A549 (cell line): ENCODE measurements around the gene NRXN3. TPM values are rescaled to one million over a fixed set of nuclear protein-coding genes. Genes with fewer than 3 reads are reported as not detected.

Source experiments
- ATAC-seq, 2 experiments: fragments of 200-7000 bp in 1 of 2; fragments of >200 bp in 1 of 2; cut with Nextera tagmentation in 1 of 2; cut with Tn5 transposase in 1 of 2; 3 replicates each; pipeline versions ENCODE4 v1.8.0 to v1.9.1; 2018 to 2020; ENCODE audit warnings: mild to moderate bottlenecking in 1 of 2, moderate library complexity in 1 of 2
- CTCF ChIA-PET: fragments of 300-600 bp; sonication (Branson Sonifier 250); formaldehyde crosslinking; extraction: SDS; loops from one replicate; lab custom pipeline; 2021; ENCODE audit warnings: antibody characterized with exemption, inconsistent platforms; lab: Yijun Ruan, JAX
- POLR2A ChIA-PET: fragments of 350-600 bp; formaldehyde crosslinking; extraction: SDS; loops from one replicate; lab custom pipeline; 2021; ENCODE audit warnings: antibody characterized with exemption, inconsistent platforms; lab: Yijun Ruan, JAX
- DNase-seq, 2 experiments: peaks; one replicate each; pipeline versions ENCODE4 v3.0.0 to v3.0.0-alpha.2; 2011 to 2016; ENCODE audit warnings: low read depth in 1 of 2, low spot score in 1 of 2
- FAIRE-seq: peaks from 2 replicates; lab custom pipeline; 2011; peaks lifted over from hg19 to GRCh38; lab: Jason Lieb, UNC
- H3K27ac ChIP-seq, 2 experiments: fragments of >200 bp; sonication (Bioruptor Twin); formaldehyde crosslinking; 3 replicates each; pipeline ENCODE4 v1.5.1; 2016 to 2017
- H3K4me1 ChIP-seq: fragments of >200 bp; sonication (Bioruptor Twin); formaldehyde crosslinking; 3 replicates; pipeline ENCODE4 v1.6.1; 2016
- H3K4me2 ChIP-seq: fragments of >200 bp; sonication (Bioruptor Twin); formaldehyde crosslinking; 3 replicates; pipeline ENCODE4 v1.6.1; 2016
- H3K4me3 ChIP-seq: fragments of >200 bp; sonication (Bioruptor Twin); formaldehyde crosslinking; 3 replicates; pipeline ENCODE4 v1.5.1; 2016
- H3K9me3 ChIP-seq: fragments of >200 bp; sonication (Bioruptor Twin); formaldehyde crosslinking; 3 replicates; pipeline ENCODE4 v1.6.1; 2016
- BHLHE40 ChIP-seq: IDR thresholded peaks from 2 replicates; pipeline ENCODE4 v1.6.1; 2012; ENCODE audit warnings: low read depth, low read length, inconsistent platforms
- CEBPB ChIP-seq, 2 experiments: fragments of >200 bp in 1 of 2; sonication (Bioruptor Twin) in 1 of 2; formaldehyde crosslinking in 1 of 2; IDR thresholded peaks; 2 replicates each; pipeline ENCODE4 v1.6.1; 2012 to 2016
- CHD2 ChIP-seq: fragments of 150-350 bp; IDR thresholded peaks from 2 replicates; pipeline ENCODE4 v1.6.1; 2014; ENCODE audit warnings: low read length; ENCODE audit not compliant: partially characterized antibody
- CTCF ChIP-seq: fragments of >200 bp; sonication (Bioruptor Twin); formaldehyde crosslinking; IDR thresholded peaks from 3 replicates; pipeline ENCODE4 v1.5.1; 2016
- E2F6 ChIP-seq: IDR thresholded peaks from 2 replicates; pipeline ENCODE4 v1.6.1; 2012; ENCODE audit warnings: low read depth, borderline replicate concordance
- EHMT2 ChIP-seq: fragments of 200-600 bp; sonication (generic); IDR thresholded peaks from 2 replicates; pipeline ENCODE4 v1.6.1; 2016; ENCODE audit warnings: antibody characterized with exemption, low read depth, mild to moderate bottlenecking, moderate library complexity
- ELK1 ChIP-seq: fragments of 150-350 bp; IDR thresholded peaks from 2 replicates; pipeline ENCODE4 v1.6.1; 2014; ENCODE audit warnings: low read depth, mild to moderate bottlenecking, low read length
- EP300 ChIP-seq, 2 experiments: fragments of >200 bp; sonication (Bioruptor Twin); formaldehyde crosslinking; IDR thresholded peaks; 2 replicates in 1 of 2; 3 replicates in 1 of 2; pipeline ENCODE4 v1.6.1; 2016 to 2017
- ESRRA ChIP-seq: fragments of 150-350 bp; IDR thresholded peaks from 2 replicates; pipeline ENCODE4 v1.6.1; 2014; ENCODE audit warnings: mild to moderate bottlenecking, low read length, borderline replicate concordance
- HMGXB4 ChIP-seq: fragments of 250-450 bp; sonication (Bioruptor Pico); IDR thresholded peaks from 2 replicates; pipeline ENCODE4 v1.5.0; 2021; ENCODE audit warnings: mild to moderate bottlenecking, moderate library complexity, borderline replicate concordance
- HOXA7 ChIP-seq: fragments of 250-450 bp; sonication (Bioruptor Pico); IDR thresholded peaks from 2 replicates; pipeline ENCODE4 v1.5.0; 2020; ENCODE audit warnings: mild to moderate bottlenecking, moderate library complexity
- HOXB13 ChIP-seq: fragments of 250-450 bp; sonication (Bioruptor Pico); IDR thresholded peaks from 2 replicates; pipeline ENCODE4 v1.5.0; 2020; ENCODE audit warnings: low read depth, mild to moderate bottlenecking, moderate library complexity
- HOXB5 ChIP-seq: fragments of 250-450 bp; sonication (Bioruptor Pico); IDR thresholded peaks from 2 replicates; pipeline ENCODE4 v1.5.0; 2020; ENCODE audit warnings: mild to moderate bottlenecking, moderate library complexity
- JUNB ChIP-seq: fragments of >200 bp; sonication (Bioruptor Twin); formaldehyde crosslinking; IDR thresholded peaks from 2 replicates; pipeline ENCODE4 v1.6.1; 2016
- KDM1A ChIP-seq: fragments of 200-600 bp; sonication (generic); IDR thresholded peaks from 2 replicates; pipeline ENCODE4 v1.6.1; 2016; ENCODE audit warnings: low read depth, mild to moderate bottlenecking
- KDM5A ChIP-seq: fragments of 200-600 bp; sonication (generic); IDR thresholded peaks from 2 replicates; pipeline ENCODE4 v1.6.1; 2016; ENCODE audit warnings: antibody characterized with exemption, mild to moderate bottlenecking
- MAFK ChIP-seq: fragments of 450-650 bp; IDR thresholded peaks from 2 replicates; pipeline ENCODE4 v1.6.1; 2014; ENCODE audit not compliant: partially characterized antibody
- MAX ChIP-seq: IDR thresholded peaks from 2 replicates; pipeline ENCODE4 v1.6.1; 2012
- MAZ ChIP-seq: fragments of 150-350 bp; IDR thresholded peaks from 2 replicates; pipeline ENCODE4 v1.6.1; 2014; ENCODE audit warnings: antibody characterized with exemption, low read depth, low read length, borderline replicate concordance
- NFE2L2 ChIP-seq: fragments of 150-350 bp; conservative IDR thresholded peaks from 2 replicates; pipeline ENCODE4 v1.6.1; 2014; ENCODE audit warnings: low read length
- NPAS2 ChIP-seq: fragments of 250-450 bp; sonication (Bioruptor Pico); IDR thresholded peaks from 2 replicates; pipeline ENCODE4 v1.8.0; 2022; ENCODE audit warnings: mild to moderate bottlenecking, moderate library complexity, borderline replicate concordance
- NR3C1 ChIP-seq: fragments of >200 bp; sonication (Bioruptor Twin); formaldehyde crosslinking; IDR thresholded peaks from 3 replicates; pipeline ENCODE4 v1.6.1; 2017
- PHF8 ChIP-seq: fragments of 200-600 bp; sonication (generic); IDR thresholded peaks from 2 replicates; pipeline ENCODE4 v1.6.1; 2016; ENCODE audit warnings: low read depth, mild to moderate bottlenecking, antibody characterized with exemption, moderate library complexity, borderline replicate concordance
- POLR2A ChIP-seq: IDR thresholded peaks from 2 replicates; pipeline ENCODE4 v1.6.1; 2012; ENCODE audit warnings: mild to moderate bottlenecking, low read length
- POLR2AphosphoS2 ChIP-seq: conservative IDR thresholded peaks from 2 replicates; pipeline ENCODE4 v1.6.1; 2012; ENCODE audit warnings: low read length, improper control_type of control experiment, inconsistent platforms
- RARB ChIP-seq: fragments of 250-450 bp; sonication (Bioruptor Pico); IDR thresholded peaks from 2 replicates; pipeline ENCODE4 v1.8.0; 2021; ENCODE audit warnings: mild to moderate bottlenecking, moderate library complexity
- RNF2 ChIP-seq: fragments of 200-600 bp; sonication (generic); IDR thresholded peaks from 2 replicates; pipeline ENCODE4 v1.6.1; 2016; ENCODE audit warnings: low read depth, mild to moderate bottlenecking, antibody characterized with exemption, moderate library complexity, borderline replicate concordance
- SMC3 ChIP-seq: fragments of >200 bp; sonication (Bioruptor Twin); formaldehyde crosslinking; IDR thresholded peaks from 3 replicates; pipeline ENCODE4 v1.6.1; 2018; ENCODE audit warnings: inconsistent platforms
- SREBF2 ChIP-seq: fragments of 450-650 bp; IDR thresholded peaks from 2 replicates; pipeline ENCODE4 v1.6.1; 2014; ENCODE audit warnings: mild to moderate bottlenecking, moderate library complexity
- ZNF302 ChIP-seq: fragments of 250-450 bp; sonication (Bioruptor Pico); IDR thresholded peaks from 2 replicates; pipeline ENCODE4 v1.9.0; 2021; ENCODE audit warnings: inconsistent platforms, mild to moderate bottlenecking, moderate library complexity
- WGBS: methylation state at CpG from one replicate; pipeline ENCODE4 v1.1.6; 2017; ENCODE audit errors: missing lambda C conversion rate; 5-methylcytosine and 5-hydroxymethylcytosine counted together
- polyA plus RNA-seq, 4 experiments: library from polyadenylated mRNA; depleted of rRNA in 3 of 4; stranded (reverse); fragments of >200 nt; fragmentation: RNase III in 1 of 4; extraction: RNeasy Plus Mini Kit Qiagen cat#74134 plus additional on column Dnase treatment in 1 of 4; gene quantifications; 2 replicates in 3 of 4; 3 replicates in 1 of 4; pipeline ENCODE4 v1.2.3, GENCODE V29; 2011 to 2017

The NRXN3 gene
- polyA plus RNA-seq, 2 of the 4 experiments (the other 2 are of a cell fraction), result 0.62 to 2.3 TPM

- no peak for TF ChIP-seq HOXA7 (CRISPR knock-in tag)
- no peak for TF ChIP-seq MAZ
- no peak for TF ChIP-seq HOXB5 (CRISPR knock-in tag)
- TF ChIP-seq RARB (CRISPR knock-in tag), result no peak
- no peak for TF ChIP-seq CEBPB (IDR thresholded peaks at IDR 0.05)
Observed at GRCh38 chr14:79734151-79734550, 1564.0 kb downstream of the NRXN3 start (continued).

- FAIRE-seq (no peak), DNase-seq (no peak), ATAC-seq (no peak)
- Histone ChIP-seq H3K9me3 (no peaks in the 10 kb centered on the region), H3K4me2 (no peak overlapping the region), H3K4me3 (no peak overlapping the region), H3K4me1 (no peaks in the 10 kb centered on the region), H3K27ac (no peak overlapping the region)
- ChIA-PET POLR2A (no interaction called here), CTCF (interaction anchor here (0.7 to 1.2 kb wide), 2 partner anchors 10 to 12 kb away, joined by 3 to 4 read pairs; no protein-coding TSS in a partner anchor)
- TF ChIP-seq CTCF, result no peak
- TF ChIP-seq HOXB5 (CRISPR knock-in tag), result no peak
- no peak for TF ChIP-seq HMGXB4 (CRISPR knock-in tag)
- TF ChIP-seq CHD2, result no peak
- TF ChIP-seq SREBF2, result no peak
- TF ChIP-seq ESRRA, result no peak
- no peak for TF ChIP-seq ZNF302
- no peak for TF ChIP-seq E2F6
- no peak for TF ChIP-seq SMC3
- no peak for TF ChIP-seq POLR2A
- TF ChIP-seq NFE2L2, result no peak
- TF ChIP-seq POLR2AphosphoS2, result no peak
- no peak for TF ChIP-seq BHLHE40
- no peak for TF ChIP-seq MAX
- no peak for TF ChIP-seq NPAS2 (CRISPR knock-in tag)
- WGBS, result 28% methylated on average over 1 of the region's 1 CpG
Observed at GRCh38 chr14:79734656-79735055, 1564.5 kb downstream of the NRXN3 start.

GRCh38 chr14:79735121-79735520 is 1564.9 kb downstream of the NRXN3 start:
- no peak overlapping the region for H3K27ac ChIP-seq
- DNase-seq (no peak), ATAC-seq (no peak), FAIRE-seq (no peak)
- ChIA-PET CTCF (interaction anchor here (0.7 to 1.2 kb wide), 2 partner anchors 9 to 12 kb away, joined by 3 to 4 read pairs; no protein-coding TSS in a partner anchor), POLR2A (no interaction called here)
- no peak overlapping the region for H3K4me3 ChIP-seq
- no peaks in the 10 kb centered on the region for H3K4me1 ChIP-seq
- WGBS, result 37% methylated on average over 3 of the region's 3 CpGs
- H3K4me2 ChIP-seq, result no peak overlapping the region
- H3K9me3 ChIP-seq, result no peaks in the 10 kb centered on the region
- no peak for TF ChIP-seq PHF8
- TF ChIP-seq EP300 (IDR thresholded peaks at IDR 0.05), result no peak
- TF ChIP-seq ELK1, result no peak
- TF ChIP-seq KDM1A, result no peak
- TF ChIP-seq HOXB13 (CRISPR knock-in tag), result no peak
- TF ChIP-seq MAFK, result no peak
- no peak for TF ChIP-seq RNF2
- TF ChIP-seq BHLHE40, result no peak
- TF ChIP-seq KDM5A, result no peak
- no peak for TF ChIP-seq NPAS2 (CRISPR knock-in tag)
- no peak for TF ChIP-seq EHMT2
- no peak for TF ChIP-seq NR3C1
- no peak for TF ChIP-seq JUNB
- no peak for TF ChIP-seq HOXB5 (CRISPR knock-in tag)
